NK-92 treated with Interleukin-12 subunit alpha and Interleukin-12 subunit beta, amount 100 ng/mL, for 24 hours (cell line): Measurements from ENCODE around the gene TAS2R16.

ENCODE experiments used
- DNase-seq: peaks from one replicate; lab custom pipeline; 2025; lab: John Stamatoyannopoulos, UW

The TAS2R16 gene

GRCh38 chr7:122995600-122995999, at the start of gene TAS2R16:
Gene TAS2R16 (minus strand): TSS chr7:122995700. CDS start chr7:122995634, 66 bp downstream.
- no peak for DNase-seq

GRCh38 chr7:123043642-123044041, 48.1 kb upstream of the TAS2R16 start:
- DNase-seq: no peak

DNA sequence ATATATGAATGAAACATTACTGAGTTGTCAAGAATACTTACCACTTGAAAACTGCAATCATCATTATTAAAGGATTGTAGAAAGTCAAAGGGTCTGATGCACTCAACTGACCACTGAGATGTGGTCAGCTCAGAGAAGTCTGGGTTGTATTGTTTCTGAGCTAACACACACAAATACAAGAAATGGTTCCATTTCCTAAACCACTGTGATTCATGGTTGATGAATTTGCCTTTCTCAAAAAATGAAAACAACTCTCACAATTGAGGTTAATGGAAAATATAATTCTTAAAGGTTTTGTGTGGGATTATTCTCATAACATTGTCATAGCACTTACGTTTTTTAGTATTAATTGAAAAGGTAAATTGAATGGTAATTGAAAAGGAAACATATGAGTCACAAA, 45.6 kb upstream of the TAS2R16 start:
- DNase-seq: no peak

DNA sequence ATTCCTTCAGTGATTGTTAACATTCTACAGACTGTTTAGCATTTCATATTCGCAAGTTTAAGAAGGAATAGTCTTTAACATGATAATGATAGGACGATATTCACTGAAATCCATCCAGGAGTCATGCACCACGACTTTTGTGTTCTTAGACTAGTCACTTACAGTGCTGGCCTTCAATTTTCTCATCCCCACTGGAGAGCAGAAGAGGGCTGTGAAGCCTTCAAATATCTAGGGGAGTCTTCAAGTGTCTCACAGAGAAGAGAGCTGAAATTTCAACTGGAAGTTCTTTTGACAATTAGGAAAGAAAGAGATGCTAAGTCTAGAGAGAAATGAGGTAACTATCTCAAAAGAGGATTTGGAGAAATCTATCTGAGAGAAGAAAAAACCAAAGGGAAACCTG, 43.8 kb upstream of the TAS2R16 start:
- DNase-seq: no peak

DNA sequence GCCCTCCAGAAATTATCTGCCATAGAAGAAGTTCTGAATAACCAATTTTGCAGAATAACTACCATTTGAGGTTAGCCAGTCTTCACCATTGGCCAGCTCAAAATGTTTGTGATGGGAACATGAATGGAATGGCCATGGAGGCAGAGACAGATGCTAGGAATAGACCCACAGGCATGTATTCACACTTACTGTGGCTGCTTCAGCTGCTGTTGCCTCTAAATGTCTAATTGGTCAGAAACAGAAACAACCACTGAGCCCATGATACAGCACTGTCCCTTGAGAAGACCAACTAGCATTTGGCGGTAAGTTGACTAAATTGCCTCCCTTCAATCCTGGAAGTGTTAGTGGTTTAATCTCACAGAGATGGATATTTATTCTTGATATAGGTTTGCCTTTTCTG, 38.6 kb upstream of the TAS2R16 start:
- no peak for DNase-seq

DNA sequence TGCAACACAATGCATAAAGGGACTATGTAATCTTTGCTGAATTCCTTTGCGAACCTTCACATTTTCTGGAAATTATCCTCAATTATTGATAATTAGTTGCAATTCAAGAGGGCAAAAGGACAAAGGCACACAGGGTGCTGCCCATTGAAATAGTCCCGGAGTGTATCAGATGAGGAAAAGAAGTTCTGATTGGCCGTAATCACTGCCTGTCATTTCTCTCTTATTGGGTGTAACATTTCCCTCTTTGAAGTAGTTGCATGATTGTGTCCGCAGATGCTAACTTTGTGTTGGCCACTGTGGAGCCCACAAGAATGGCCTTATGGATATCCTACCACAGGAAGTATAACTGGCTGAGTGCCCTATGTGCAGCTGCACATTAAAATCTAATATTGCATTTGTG, 35.1 kb upstream of the TAS2R16 start:
- DNase-seq: no peak

DNA sequence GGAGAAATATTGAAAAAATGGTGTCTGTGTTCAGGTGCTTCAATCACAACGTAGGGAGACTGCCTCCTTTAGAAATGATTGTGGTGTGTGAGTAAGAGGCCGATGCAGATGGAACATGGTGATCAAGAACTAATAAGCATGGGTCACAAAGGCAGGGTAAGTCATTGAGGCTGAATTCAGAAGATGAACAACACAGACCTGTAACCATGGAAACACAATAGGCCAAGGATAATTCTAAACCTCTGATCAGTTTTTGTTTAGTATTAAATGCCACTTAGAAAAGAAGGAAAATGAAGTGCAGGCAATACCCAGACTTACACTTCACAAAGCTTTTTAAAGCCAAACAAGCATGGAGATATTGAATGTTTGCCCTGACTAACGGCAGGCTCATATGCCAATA, 32.8 kb upstream of the TAS2R16 start:
- DNase-seq: no peak

DNA sequence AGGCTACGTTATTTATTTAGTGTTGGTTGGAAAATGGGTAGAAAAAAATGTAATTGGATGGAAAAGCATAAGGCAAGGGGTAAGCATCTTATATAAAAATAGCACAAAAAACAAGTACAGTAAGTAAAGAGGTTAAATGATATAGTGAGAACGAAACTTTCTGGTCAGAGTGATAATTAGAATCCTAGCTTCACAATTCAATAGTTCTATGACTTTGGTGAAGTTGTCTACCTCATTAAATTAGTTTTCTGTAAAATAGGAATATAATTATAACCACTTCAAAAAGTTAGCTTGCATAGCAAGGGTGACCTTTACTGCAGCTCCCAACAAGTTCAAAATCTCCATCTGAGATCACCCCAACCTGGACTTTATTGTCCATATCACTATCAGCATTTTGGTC, 30.8 kb upstream of the TAS2R16 start:
- no peak for DNase-seq

DNA sequence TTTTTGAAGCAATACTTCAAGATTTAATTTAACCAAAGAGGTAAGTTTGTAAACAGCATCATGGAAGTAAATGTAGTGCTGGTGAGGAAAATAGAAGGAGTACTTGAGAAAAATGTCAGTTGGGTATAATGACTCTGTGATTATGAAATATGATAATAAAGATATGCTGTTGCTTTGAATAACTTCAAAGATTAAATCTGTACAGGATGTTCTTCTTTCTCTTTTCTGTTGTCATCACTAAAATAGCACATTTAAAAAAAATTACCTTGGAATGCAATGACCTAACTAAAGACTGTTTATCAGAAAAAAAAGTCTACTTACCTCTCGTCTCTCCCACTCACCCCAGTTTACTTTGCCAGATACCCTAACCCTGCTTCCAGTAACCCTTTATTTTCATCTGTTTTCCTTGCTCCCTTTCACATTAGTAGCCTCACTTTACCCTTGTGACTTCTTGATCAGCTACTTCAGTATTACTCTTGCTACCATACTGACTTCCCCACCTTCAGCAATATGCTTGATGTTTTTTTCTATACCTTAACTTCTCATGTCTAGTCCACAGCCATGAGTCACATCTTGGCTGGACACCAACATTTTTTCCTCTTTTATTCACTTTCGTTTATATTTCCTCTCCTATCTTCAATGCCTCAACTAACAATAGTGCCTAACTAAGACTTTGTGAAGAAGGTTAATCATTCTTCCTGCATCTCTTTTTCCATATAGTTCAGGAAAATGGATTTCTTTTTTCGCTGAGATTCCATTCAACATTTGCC, 29.7 kb upstream of the TAS2R16 start:
- no peak for DNase-seq

GRCh38 chr7:123023126-123023525, 27.6 kb upstream of the TAS2R16 start:
- DNase-seq: no peak

- DNase-seq: no peak
These were observed 27.1 kb upstream of the TAS2R16 start for GRCh38 chr7:123022576-123022975.

DNA sequence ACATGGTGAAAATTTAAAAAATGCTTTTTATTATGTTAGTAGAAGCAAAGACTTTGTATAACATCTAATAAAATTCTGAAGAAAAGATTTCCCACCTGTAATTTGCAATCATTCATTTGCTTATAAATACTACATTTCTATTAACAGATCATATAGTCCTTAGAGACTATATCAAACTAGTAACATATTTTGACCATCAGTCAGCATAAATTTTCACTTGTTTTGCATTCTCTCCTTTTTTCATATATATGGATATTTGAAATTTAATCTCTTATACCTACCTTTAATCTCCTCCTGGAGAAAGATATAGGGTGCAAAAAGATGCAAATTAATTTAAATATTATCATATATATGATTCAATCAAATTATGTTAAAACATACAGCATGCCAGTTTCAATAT, 16.9 kb upstream of the TAS2R16 start:
- no peak for DNase-seq

DNA sequence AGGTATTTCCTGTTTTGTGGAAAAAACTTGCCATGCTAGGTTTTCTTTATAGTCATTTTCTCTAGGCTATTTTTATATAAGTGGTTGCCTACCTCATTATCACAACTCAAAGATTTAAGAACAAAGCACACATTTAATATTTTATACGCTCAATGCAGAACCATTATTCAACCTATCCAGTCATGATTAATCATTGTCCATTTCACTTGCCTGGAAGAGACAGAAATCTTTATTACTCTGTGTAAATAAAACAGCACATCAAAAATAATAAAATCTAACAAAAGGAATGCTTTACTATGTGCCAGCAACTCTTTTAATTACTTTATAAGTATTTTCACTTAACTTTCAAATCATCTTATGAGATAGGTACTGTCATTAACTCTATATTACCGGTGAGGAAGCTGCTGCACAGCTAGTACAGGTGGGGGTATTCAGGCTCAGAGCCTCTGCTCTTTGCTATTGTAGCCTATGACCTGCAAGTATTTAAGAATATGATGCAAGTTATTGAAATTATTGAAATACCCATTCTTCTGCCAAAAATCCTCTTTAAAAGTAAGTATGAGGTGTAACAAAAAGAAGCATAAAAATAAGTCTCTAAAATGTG, 16.4 kb upstream of the TAS2R16 start:
- DNase-seq: no peak

GRCh38 chr7:123004931-123005330, 9.4 kb upstream of the TAS2R16 start:
- no peak for DNase-seq

GRCh38 chr7:123003539-123004126, 8.1 kb upstream of the TAS2R16 start:
- DNase-seq: no peak

GRCh38 chr7:122989577-122989976, 5.9 kb downstream of the TAS2R16 start:
- no peak for DNase-seq

GRCh38 chr7:122989041-122989440, 6.5 kb downstream of the TAS2R16 start:
- no peak for DNase-seq

DNA sequence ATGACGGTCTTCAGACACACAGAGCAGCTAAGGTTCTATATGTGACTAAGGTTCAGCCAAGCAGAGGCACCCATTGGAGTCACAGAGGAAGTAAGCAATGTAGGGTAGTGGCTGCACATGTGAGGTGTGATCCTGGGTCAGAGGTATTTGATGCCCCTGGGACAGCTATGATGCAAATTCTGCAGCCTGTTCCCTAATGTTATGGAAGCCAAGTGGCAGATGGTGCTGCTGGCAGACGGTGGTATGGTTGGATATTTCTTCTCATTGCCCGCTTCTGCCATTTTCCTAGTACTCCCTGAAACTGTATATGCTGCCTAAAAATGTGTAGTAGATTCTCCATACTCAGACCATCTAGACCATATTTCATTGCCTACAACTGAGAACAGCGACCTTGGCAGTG, 7.2 kb downstream of the TAS2R16 start:
- no peak for DNase-seq

- DNase-seq: no peak
These were observed 8.0 kb downstream of the TAS2R16 start for GRCh38 chr7:122987463-122987862.

DNA sequence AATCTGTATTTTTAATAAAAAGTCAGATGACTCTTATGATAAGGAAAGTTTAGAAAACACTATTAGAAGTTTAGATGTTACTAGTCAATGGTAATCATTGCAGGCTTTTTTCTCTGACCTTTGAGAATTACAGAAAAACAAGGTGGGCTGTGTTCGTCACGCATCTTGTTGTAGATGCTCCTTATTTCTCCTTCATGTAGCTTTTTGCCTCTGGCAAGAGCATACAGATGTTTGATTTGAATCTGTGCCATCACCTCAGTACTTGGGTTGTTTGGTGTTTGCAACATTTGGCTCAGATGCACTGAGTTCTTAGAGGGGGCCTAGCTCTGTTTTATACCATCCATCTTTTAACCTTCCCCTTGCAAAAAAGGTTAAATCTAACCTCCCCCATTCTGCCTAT, 11.5 kb downstream of the TAS2R16 start:
- no peak for DNase-seq

- DNase-seq: no peak
These were observed 12.2 kb downstream of the TAS2R16 start for GRCh38 chr7:122983261-122983660.

DNA sequence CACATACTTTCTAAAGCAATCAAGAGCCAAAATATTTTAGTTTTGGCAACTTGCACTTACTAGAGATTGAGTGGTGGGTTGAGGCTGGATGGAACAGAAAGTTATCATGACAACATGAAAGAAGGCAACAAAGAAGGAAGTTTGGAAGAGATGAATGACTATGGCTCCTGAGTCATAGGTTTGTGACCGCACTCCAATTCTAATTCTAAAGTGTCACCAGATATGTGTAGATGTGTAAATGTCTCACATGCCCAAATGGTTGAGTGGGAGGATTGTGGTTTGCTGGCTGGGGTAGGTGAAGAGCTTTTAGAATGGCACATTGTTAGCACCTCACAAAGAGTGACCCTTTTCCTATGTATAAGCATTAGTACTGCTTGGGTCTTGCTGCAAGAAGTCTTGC, 20.2 kb downstream of the TAS2R16 start:
- peak; percentile 5 for DNase-seq

DNA sequence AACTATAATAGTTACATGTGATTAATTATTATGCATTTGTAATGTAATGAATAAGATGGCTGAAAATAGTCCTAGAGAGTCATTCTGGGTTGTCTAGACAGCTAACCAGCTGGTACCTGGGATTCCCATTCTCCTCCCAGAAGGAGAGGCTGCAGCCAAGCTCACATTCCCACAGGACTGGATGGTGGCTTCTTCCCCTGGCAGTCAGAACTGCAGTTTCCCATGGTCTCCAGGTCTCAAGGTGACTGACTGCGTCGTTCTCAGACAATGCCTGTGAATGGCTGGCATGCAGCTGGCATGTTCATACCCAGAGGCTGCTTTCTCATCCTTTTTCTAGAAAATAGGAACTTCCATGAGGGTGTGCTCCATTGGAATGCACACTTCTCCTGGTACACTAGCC, 21.3 kb downstream of the TAS2R16 start:
- no peak for DNase-seq

- DNase-seq: no peak
These were observed 23.4 kb downstream of the TAS2R16 start for GRCh38 chr7:122972056-122972455.
